Neural cell (in vitro differentiated cells): ENCODE results near the gene SSBP3.

Experiments used
- CTCF ChIP-seq: fragments of 450-650 bp; IDR thresholded peaks from 2 replicates; pipeline ENCODE4 v1.5.1; 2014; ENCODE audit warnings: antibody characterized with exemption, mild to moderate bottlenecking, moderate library complexity; ENCODE audit not compliant: poor library complexity, severe bottlenecking
- RAD21 ChIP-seq: fragments of 450-650 bp; conservative IDR thresholded peaks from 2 replicates; pipeline ENCODE4 v1.6.1; 2014; ENCODE audit warnings: antibody characterized with exemption, mild to moderate bottlenecking, moderate library complexity

GRCh38 chr1:54222711-54223110, 183.5 kb downstream of the SSBP3 start:
- TF ChIP-seq CTCF (no peak), RAD21 (no peak)
